ENCODE measurements around the gene CACNA1A. TPM values are rescaled to one million over a fixed set of nuclear protein-coding genes. Genes with fewer than 3 reads are reported as not detected.

Gene CACNA1A
- polyA plus RNA-seq, 1 donor from 2014 or later: 3.1 TPM

- no peaks in the 10 kb centered on the region for H3K36me3 Mint-ChIP-seq
- H3K4me3 Mint-ChIP-seq: no peak overlapping the region
- no peaks in the 10 kb centered on the region for H3K9me3 Mint-ChIP-seq
- H3K4me1 Mint-ChIP-seq: peaks cover 0 to 2% (median 0%) of the 10 kb centered on the region in 3 donors
- peaks cover 12% of the 10 kb centered on the region for H3K27me3 Mint-ChIP-seq
- H3K27ac Mint-ChIP-seq: no peak overlapping the region
Measured at GRCh38 chr19:13284929-13285928, 221.1 kb downstream of the CACNA1A start.

- H3K27ac Mint-ChIP-seq: no peak overlapping the region
- peaks cover 0 to 2% (median 0%) of the 10 kb centered on the region in 3 donors for H3K4me1 Mint-ChIP-seq
- no peak overlapping the region for H3K4me3 Mint-ChIP-seq
- peaks cover 11% of the 10 kb centered on the region for H3K27me3 Mint-ChIP-seq
- no peaks in the 10 kb centered on the region for H3K36me3 Mint-ChIP-seq
- H3K9me3 Mint-ChIP-seq: no peaks in the 10 kb centered on the region
Measured at GRCh38 chr19:13283871-13284270, 222.4 kb downstream of the CACNA1A start.

- no peak overlapping the region for H3K27ac Mint-ChIP-seq
- H3K36me3 Mint-ChIP-seq: no peaks in the 10 kb centered on the region
- H3K4me3 Mint-ChIP-seq: no peak overlapping the region
- H3K27me3 Mint-ChIP-seq: peaks cover 13% of the 10 kb centered on the region
- peaks cover 5 to 6% (median 5%) of the 10 kb centered on the region in 3 donors for H3K4me1 Mint-ChIP-seq
- no peaks in the 10 kb centered on the region for H3K9me3 Mint-ChIP-seq
Measured at GRCh38 chr19:13282486-13283065, 223.7 kb downstream of the CACNA1A start.

- Mint-ChIP-seq H3K4me1 (peaks cover 11 to 13% (median 12%) of the 10 kb centered on the region in 3 donors), H3K27ac (no peak overlapping the region), H3K36me3 (no peaks in the 10 kb centered on the region), H3K9me3 (no peaks in the 10 kb centered on the region), H3K4me3 (peak overlapping the region in 1 of 4 donors; percentile 47), H3K27me3 (peaks cover 13% of the 10 kb centered on the region)
Measured at GRCh38 chr19:13281567-13282291, 224.6 kb downstream of the CACNA1A start.

- H3K27ac Mint-ChIP-seq: peak overlapping the region; percentile 43 to 86 (median 52)
- no peaks in the 10 kb centered on the region for H3K36me3 Mint-ChIP-seq
- peaks cover 13 to 23% (median 18%) of the 10 kb centered on the region in 3 donors for H3K4me1 Mint-ChIP-seq
Measured at GRCh38 chr19:13277104-13277809, 229.0 kb downstream of the CACNA1A start.

GRCh38 chr19:13275016-13275722 is 231.1 kb downstream of the CACNA1A start:
- Mint-ChIP-seq H3K4me1 (peaks cover 13 to 23% (median 15%) of the 10 kb centered on the region in 3 donors), H3K27me3 (peaks cover 4% of the 10 kb centered on the region), H3K4me3 (peak overlapping the region in 3 of 4 donors; percentile 17 to 73 (median 21)), H3K36me3 (no peaks in the 10 kb centered on the region), H3K9me3 (peaks cover 0 to 1% (median 0%) of the 10 kb centered on the region in 3 donors), H3K27ac (peak overlapping the region in 1 of 3 donors; percentile 76)

More at GRCh38 chr19:13277104-13277809, 229.0 kb downstream of the CACNA1A start:
- H3K4me3 Mint-ChIP-seq: peak overlapping the region in 3 of 4 donors; percentile 38 to 77 (median 65)
- peaks cover 15% of the 10 kb centered on the region for H3K27me3 Mint-ChIP-seq
- H3K9me3 Mint-ChIP-seq: peaks cover 0 to 1% (median 0%) of the 10 kb centered on the region in 3 donors

- Mint-ChIP-seq H3K36me3 (no peaks in the 10 kb centered on the region), H3K27me3 (no peaks in the 10 kb centered on the region), H3K4me1 (peaks cover 0 to 6% (median 2%) of the 10 kb centered on the region in 3 donors), H3K4me3 (no peak overlapping the region), H3K27ac (no peak overlapping the region), H3K9me3 (no peaks in the 10 kb centered on the region)
Measured at GRCh38 chr19:13270514-13271105, 235.7 kb downstream of the CACNA1A start.

GRCh38 chr19:13269348-13269747 is 236.9 kb downstream of the CACNA1A start:
- H3K9me3 Mint-ChIP-seq: no peaks in the 10 kb centered on the region
- H3K4me1 Mint-ChIP-seq: peaks cover 0 to 2% (median 0%) of the 10 kb centered on the region in 3 donors
- no peak overlapping the region for H3K27ac Mint-ChIP-seq
- no peaks in the 10 kb centered on the region for H3K36me3 Mint-ChIP-seq
- no peaks in the 10 kb centered on the region for H3K27me3 Mint-ChIP-seq
- peak overlapping the region in 1 of 4 donors; percentile 34 for H3K4me3 Mint-ChIP-seq

GRCh38 chr19:13267889-13268288 is 238.4 kb downstream of the CACNA1A start:
- no peaks in the 10 kb centered on the region for H3K9me3 Mint-ChIP-seq
- H3K4me1 Mint-ChIP-seq: no peaks in the 10 kb centered on the region
- H3K36me3 Mint-ChIP-seq: no peaks in the 10 kb centered on the region
- no peak overlapping the region for H3K27ac Mint-ChIP-seq
- no peaks in the 10 kb centered on the region for H3K27me3 Mint-ChIP-seq
- H3K4me3 Mint-ChIP-seq: no peak overlapping the region

GRCh38 chr19:13267131-13267530 is 239.1 kb downstream of the CACNA1A start:
- H3K27me3 Mint-ChIP-seq: no peaks in the 10 kb centered on the region
- H3K4me3 Mint-ChIP-seq: no peak overlapping the region
- no peak overlapping the region for H3K27ac Mint-ChIP-seq
- H3K9me3 Mint-ChIP-seq: no peaks in the 10 kb centered on the region
- H3K36me3 Mint-ChIP-seq: no peaks in the 10 kb centered on the region
- peaks cover 5 to 6% (median 5%) of the 10 kb centered on the region in 3 donors for H3K4me1 Mint-ChIP-seq

GRCh38 chr19:13262450-13262849 is 243.8 kb downstream of the CACNA1A start:
- Mint-ChIP-seq H3K27ac (no peak overlapping the region), H3K36me3 (peaks cover 2% of the 10 kb centered on the region), H3K4me3 (peak overlapping the region in 3 of 4 donors; percentile 7 to 49 (median 33))

GRCh38 chr19:13260883-13261653 is 245.2 kb downstream of the CACNA1A start:
- Mint-ChIP-seq H3K27ac (peak overlapping the region; percentile 63 to 92 (median 74)), H3K27me3 (peaks cover 2% of the 10 kb centered on the region), H3K36me3 (peaks cover 2% of the 10 kb centered on the region), H3K9me3 (no peaks in the 10 kb centered on the region), H3K4me3 (peak overlapping the region; percentile 69 to 90 (median 78)), H3K4me1 (peaks cover 12 to 18% (median 17%) of the 10 kb centered on the region in 3 donors)

More at GRCh38 chr19:13262450-13262849, 243.8 kb downstream of the CACNA1A start:
- peaks cover 12 to 18% (median 17%) of the 10 kb centered on the region in 3 donors for H3K4me1 Mint-ChIP-seq
- H3K9me3 Mint-ChIP-seq: no peaks in the 10 kb centered on the region
- peaks cover under 1% of the 10 kb centered on the region for H3K27me3 Mint-ChIP-seq

- Mint-ChIP-seq H3K4me3 (no peak overlapping the region), H3K27me3 (peaks cover 5% of the 10 kb centered on the region), H3K36me3 (peaks cover 2% of the 10 kb centered on the region), H3K9me3 (no peaks in the 10 kb centered on the region), H3K4me1 (peaks cover 9 to 12% (median 10%) of the 10 kb centered on the region in 3 donors), H3K27ac (no peak overlapping the region)
Measured at GRCh38 chr19:13256918-13257317, 249.4 kb downstream of the CACNA1A start.
